OCI-LY1 (cell line): Measurements from ENCODE around the gene IQCB1.

Experiments
- H2AFZ ChIP-seq: fragments of 200-600 bp; sonication (generic), shearing (Covaris generic); 2 replicates; pipeline ENCODE4 v1.6.0; 2014; ENCODE audit warnings: antibody characterized with exemption, mild to moderate bottlenecking, low read length
- H3F3A ChIP-seq: fragments of 200-600 bp; sonication (generic), shearing (Covaris generic); 2 replicates; pipeline ENCODE4 v1.6.0; 2014; ENCODE audit warnings: mild to moderate bottlenecking, antibody characterized with exemption, low read length, moderate library complexity; ENCODE audit not compliant: insufficient read depth
- H3K27ac ChIP-seq: fragments of 200-600 bp; sonication (generic); 2 replicates; pipeline ENCODE4 v1.5.1; 2014; ENCODE audit warnings: low read length, mixed run types, mild to moderate bottlenecking, low read depth; ENCODE audit not compliant: poor library complexity, severe bottlenecking
- H3K27me3 ChIP-seq: fragments of 200-600 bp; sonication (generic); 2 replicates; pipeline ENCODE4 v1.6.0; 2014; ENCODE audit warnings: antibody characterized with exemption, mild to moderate bottlenecking, low read length, moderate library complexity; ENCODE audit not compliant: insufficient read depth
- H3K36me3 ChIP-seq: fragments of 200-600 bp; sonication (generic); 2 replicates; pipeline ENCODE4 v1.6.1; 2014; ENCODE audit warnings: mild to moderate bottlenecking, antibody characterized with exemption, low read length, moderate library complexity, mixed read lengths; ENCODE audit not compliant: insufficient read depth
- H3K4me1 ChIP-seq: fragments of 200-600 bp; sonication (generic); 2 replicates; pipeline ENCODE4 v1.5.1; 2014; ENCODE audit warnings: mild to moderate bottlenecking, low read length, moderate library complexity; ENCODE audit not compliant: insufficient read depth, severe bottlenecking
- H3K4me2 ChIP-seq: fragments of 200-600 bp; sonication (generic), shearing (Covaris generic); 2 replicates; pipeline ENCODE4 v1.6.1; 2014; ENCODE audit warnings: low read length
- H3K4me3 ChIP-seq: fragments of 200-600 bp; sonication (generic); 2 replicates; pipeline ENCODE4 v1.5.1; 2014; ENCODE audit warnings: low read length, low read depth, mild to moderate bottlenecking, mixed read lengths; ENCODE audit not compliant: poor library complexity, severe bottlenecking
- H3K79me2 ChIP-seq: fragments of 200-600 bp; shearing (Covaris generic); 2 replicates; pipeline ENCODE4 v1.6.1; 2016; ENCODE audit warnings: mixed run types, low read length, mixed read lengths; ENCODE audit not compliant: insufficient read depth
- H3K9ac ChIP-seq: fragments of 200-600 bp; sonication (generic), shearing (Covaris generic); 2 replicates; pipeline ENCODE4 v1.6.1; 2014; ENCODE audit warnings: mild to moderate bottlenecking, low read length, mixed read lengths
- H3K9me2 ChIP-seq: fragments of 200-600 bp; sonication (generic), shearing (Covaris generic); 2 replicates; pipeline ENCODE4 v1.6.1; 2014; ENCODE audit warnings: low read depth, mild to moderate bottlenecking, low read length, mixed read lengths
- H3K9me3 ChIP-seq: fragments of 200-600 bp; shearing (Covaris generic); 2 replicates; pipeline ENCODE4 v1.6.1; 2014; ENCODE audit warnings: low read length, mixed read lengths
- H4K20me1 ChIP-seq: fragments of 200-600 bp; sonication (generic), shearing (Covaris generic); 2 replicates; pipeline ENCODE4 v1.6.0; 2016; ENCODE audit warnings: mild to moderate bottlenecking, low read length; ENCODE audit not compliant: insufficient read depth
- CTCF ChIP-seq: fragments of 200-600 bp; sonication (generic), shearing (Covaris generic); IDR thresholded peaks from 2 replicates; pipeline ENCODE4 v1.5.1; 2017; ENCODE audit warnings: mild to moderate bottlenecking, antibody characterized with exemption, low read length, moderate library complexity, mixed read lengths
- EZH2 ChIP-seq: fragments of 200-600 bp; sonication (generic), shearing (Covaris generic); IDR thresholded peaks from 2 replicates; pipeline ENCODE4 v1.8.0; 2017; ENCODE audit warnings: borderline replicate concordance, mixed run types, mild to moderate bottlenecking, antibody characterized with exemption, low read length, moderate library complexity, mixed read lengths

Gene IQCB1

GRCh38 chr3:121871430-121871829, 36.6 kb upstream of the IQCB1 start:
- Histone ChIP-seq H3K27me3 (no peaks in the 10 kb centered on the region), H3K79me2 (no peaks in the 10 kb centered on the region), H3K36me3 (peaks cover 25% of the 10 kb centered on the region), H3K4me1 (no peaks in the 10 kb centered on the region), H3F3A (0 out of 2 replicates have a peak, but pooled peaks cover 8% of the 10 kb centered on the region), H2AFZ (no peak overlapping the region), H3K4me3 (no peak overlapping the region), H3K9me2 (no peaks in the 10 kb centered on the region), H3K9me3 (no peaks in the 10 kb centered on the region), H3K4me2 (no peak overlapping the region), H4K20me1 (no peaks in the 10 kb centered on the region), H3K9ac (no peak overlapping the region), H3K27ac (no peak overlapping the region)
- no peak for TF ChIP-seq CTCF
- TF ChIP-seq EZH2: no peak

GRCh38 chr3:121870717-121871116, 35.9 kb upstream of the IQCB1 start:
- no peaks in the 10 kb centered on the region for H3K79me2 ChIP-seq
- H3K27me3 ChIP-seq: no peaks in the 10 kb centered on the region
- H3K4me1 ChIP-seq: no peaks in the 10 kb centered on the region
- H2AFZ ChIP-seq: no peak overlapping the region
- H3K9me2 ChIP-seq: no peaks in the 10 kb centered on the region
- TF ChIP-seq CTCF (no peak), EZH2 (no peak)
- no peak overlapping the region for H3K27ac ChIP-seq
- no peaks in the 10 kb centered on the region for H3K9me3 ChIP-seq
- H3F3A ChIP-seq: 0 out of 2 replicates have a peak, but pooled peaks cover 6% of the 10 kb centered on the region
- H3K4me2 ChIP-seq: no peak overlapping the region
- peaks cover 31% of the 10 kb centered on the region for H3K36me3 ChIP-seq
- H3K9ac ChIP-seq: no peak overlapping the region
- no peaks in the 10 kb centered on the region for H4K20me1 ChIP-seq
- no peak overlapping the region for H3K4me3 ChIP-seq

GRCh38 chr3:121869736-121870135, 34.9 kb upstream of the IQCB1 start:
- Histone ChIP-seq H3K27ac (no peak overlapping the region), H3K36me3 (peaks cover 36% of the 10 kb centered on the region), H3K9me3 (no peaks in the 10 kb centered on the region), H3F3A (no peaks in the 10 kb centered on the region), H3K9me2 (no peaks in the 10 kb centered on the region), H3K4me3 (no peak overlapping the region), H3K4me2 (no peak overlapping the region), H3K4me1 (no peaks in the 10 kb centered on the region), H2AFZ (no peak overlapping the region), H4K20me1 (no peaks in the 10 kb centered on the region), H3K27me3 (no peaks in the 10 kb centered on the region), H3K9ac (no peak overlapping the region), H3K79me2 (no peaks in the 10 kb centered on the region)
- TF ChIP-seq EZH2 (no peak), CTCF (no peak)
